GM18526 (cell line): ENCODE results near the gene FOXL1.

ENCODE experiments used
- POLR2A ChIP-seq: IDR thresholded peaks from 3 replicates; pipeline ENCODE4 v1.6.1; 2011; ENCODE audit not compliant: insufficient read length; ENCODE audit errors: extremely low read depth

Gene FOXL1

DNA sequence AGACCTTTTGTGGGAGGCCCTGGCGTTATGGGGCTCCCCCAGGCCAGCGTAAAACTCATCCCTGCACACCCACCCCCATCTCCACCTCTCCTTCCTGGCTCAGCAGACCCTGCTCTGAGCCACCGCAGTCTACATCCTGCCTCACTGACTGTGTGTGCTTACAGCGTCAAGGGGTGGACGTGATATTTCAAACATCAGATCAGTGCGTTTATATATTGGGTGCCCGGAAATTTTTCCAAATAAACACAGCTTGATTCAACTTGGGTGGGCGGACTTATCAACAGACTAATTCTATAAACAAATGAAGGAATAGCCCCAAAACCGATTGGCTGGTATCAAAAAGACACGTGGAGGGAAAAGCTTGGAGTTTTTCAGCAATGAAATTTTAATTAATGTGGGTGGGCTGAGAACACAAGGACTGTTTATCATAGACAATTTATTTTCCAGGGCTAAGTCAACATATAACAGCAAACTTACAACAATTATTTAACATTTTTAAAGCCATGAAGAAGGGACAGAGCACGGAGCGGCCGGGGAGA, at the start of gene FOXL1:
TSS of gene FOXL1 (plus strand) at position 489 of the 539 bp plus-strand sequence. CDS start 175 bp downstream, outside the sequence.
- TF ChIP-seq POLR2A = no peak

DNA sequence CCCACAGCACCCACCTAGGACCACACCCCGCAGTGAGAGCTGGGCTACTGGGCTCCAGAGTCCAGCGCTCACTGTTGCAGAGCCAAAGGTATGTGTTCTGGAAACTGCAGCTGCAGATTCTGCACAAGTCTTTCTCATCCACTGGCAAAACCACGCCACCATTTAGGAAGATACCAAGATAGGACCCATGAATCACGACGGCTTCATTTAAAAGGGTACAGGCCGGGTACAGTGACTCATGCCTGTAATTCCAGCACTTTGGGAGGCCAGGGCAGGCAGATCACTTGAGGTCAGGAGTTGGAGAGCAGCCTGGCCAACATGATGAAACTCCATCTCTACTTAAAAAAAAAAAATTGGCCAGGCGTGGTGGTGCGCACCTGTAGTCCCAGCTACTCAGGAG, 49.2 kb upstream of the FOXL1 start:
- TF ChIP-seq POLR2A = no peak

DNA sequence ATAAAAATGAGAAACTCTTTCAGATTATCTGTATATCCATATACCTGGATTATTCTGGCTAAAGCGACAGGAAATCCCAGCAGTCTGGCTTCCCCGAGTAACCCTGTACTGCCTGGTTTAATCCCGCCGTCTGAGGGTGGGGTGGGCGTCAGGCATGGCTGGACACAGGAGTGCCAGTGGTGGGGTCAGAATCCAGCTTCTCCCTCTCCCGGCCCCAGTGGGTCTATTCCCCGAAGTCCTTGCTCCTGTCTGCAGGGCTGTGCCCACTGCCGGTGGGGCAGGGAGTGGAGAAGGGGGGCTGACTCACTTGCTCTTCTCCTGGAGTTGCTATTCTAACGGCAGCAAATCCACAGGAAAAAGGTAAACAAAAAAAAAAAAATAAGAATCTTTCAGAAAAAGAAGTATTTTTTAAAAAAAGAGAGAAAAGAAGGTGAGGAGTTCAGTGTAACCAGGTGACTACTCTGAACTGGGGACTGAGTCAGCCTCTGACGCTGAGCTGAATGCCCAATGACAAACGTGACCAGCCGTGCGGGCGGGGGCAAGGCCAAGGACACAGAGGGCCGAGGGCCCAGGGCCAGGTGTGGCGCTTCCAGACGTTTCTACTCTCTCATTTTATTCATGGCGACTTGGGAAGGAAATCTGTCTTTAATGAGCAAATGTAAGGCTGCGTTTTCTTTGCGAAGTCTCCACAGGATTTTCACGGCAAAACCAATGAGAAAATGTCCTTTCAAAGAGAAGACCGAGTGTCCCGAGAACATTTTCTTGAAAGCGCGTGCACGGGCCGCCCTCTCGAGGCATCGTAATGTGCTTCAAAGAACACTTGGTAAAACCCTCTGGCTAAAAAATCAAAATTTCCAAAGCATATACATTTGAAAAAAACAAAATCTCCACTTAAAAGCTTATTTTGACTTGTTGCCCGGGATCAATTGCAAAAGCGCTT, 47.8 kb upstream of the FOXL1 start:
- no peak for TF ChIP-seq POLR2A

DNA sequence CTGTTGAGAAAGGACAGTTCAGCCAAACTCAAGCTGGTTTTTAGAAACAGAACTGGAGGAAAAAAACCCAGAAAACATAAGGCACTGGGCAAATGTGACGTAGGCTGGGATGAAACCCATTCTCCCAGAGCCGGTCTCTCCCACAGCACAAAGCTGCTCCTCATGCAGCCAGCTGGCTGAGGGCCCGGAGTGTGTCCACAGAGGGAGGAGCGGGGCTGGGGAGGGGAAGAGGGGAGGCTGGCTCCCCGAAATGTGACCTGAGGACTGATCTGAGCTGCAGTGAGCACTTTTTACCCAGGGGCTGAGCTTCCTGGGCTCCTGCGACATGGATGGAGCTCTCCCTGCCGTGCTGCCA, 47.2 kb upstream of the FOXL1 start:
- no peak for TF ChIP-seq POLR2A

DNA sequence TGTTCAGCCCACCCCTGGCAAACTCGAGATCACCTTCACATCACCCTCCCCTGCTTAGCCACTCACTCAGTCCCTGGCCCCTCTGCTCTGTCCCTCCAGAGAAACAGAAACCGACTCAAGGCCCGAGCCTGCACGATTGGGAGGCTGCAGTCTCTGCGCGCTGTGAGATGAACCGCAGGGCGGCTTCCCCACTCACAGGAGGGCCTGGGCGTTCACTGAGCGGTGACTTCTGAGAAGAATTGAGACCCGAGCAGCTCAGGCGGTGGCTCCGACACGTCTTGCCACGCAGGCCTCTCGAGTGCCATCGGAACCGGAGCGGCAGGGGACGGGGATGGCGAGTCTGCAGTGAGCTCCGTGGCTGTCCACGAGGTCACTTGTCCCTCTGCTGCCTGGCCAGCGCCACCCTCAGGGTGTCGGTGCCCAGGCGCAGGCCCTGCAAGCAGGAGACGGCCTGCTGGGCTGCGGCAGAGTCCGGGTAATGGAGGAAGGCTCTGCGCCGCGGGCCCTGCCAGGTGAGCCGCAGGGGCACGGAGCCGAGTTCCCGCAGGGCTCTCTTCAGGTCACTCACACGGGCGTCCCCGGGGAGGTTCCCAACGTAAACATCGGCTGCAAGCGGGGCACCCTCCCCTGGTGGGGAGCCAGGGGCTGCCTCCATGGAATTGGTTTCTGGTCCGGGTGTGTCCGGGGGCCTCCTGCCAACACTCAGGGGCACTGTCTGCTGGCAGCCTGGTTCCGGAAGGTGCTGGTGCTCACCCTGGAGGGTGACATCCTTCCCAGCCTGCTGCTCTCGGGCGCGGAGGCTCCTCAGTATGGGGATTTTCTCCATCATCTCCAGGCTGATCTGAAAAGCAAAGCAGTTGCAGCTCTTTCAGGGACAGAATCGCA, 46.5 kb upstream of the FOXL1 start:
- TF ChIP-seq POLR2A = no peak

DNA sequence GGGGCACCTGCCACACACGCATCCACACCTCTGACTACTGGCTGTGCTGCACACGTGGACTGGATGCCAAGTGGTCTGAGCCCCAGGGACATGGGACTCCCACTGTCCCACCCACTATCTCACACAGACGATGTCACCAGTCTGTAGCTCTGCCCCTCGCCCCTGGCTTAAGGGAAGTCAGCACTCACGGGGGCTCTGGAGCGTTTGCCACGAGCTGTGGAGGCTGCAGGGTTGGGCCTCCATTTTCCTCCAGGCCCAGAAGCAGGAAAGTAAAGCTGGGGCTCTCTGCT, 45.9 kb upstream of the FOXL1 start:
- TF ChIP-seq POLR2A = no peak

DNA sequence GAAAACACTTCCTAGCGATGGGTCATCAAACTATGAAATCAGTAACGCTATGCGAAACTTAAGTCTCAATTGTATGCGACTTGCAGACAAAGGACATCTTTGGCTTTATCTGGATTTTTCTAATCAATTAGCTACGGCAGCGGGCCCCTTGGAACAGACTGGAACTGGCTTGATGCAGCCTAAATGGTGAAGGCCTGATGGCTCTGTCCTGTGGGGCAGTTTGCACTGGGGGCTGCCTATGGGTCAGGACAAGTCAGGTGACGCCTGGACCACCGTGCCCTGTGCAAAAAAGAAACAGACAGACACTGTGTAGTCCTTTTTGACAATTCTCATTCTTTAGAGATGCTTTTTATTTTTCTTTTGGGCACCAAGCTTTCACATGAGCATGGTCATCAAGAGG, 45.3 kb upstream of the FOXL1 start:
- no peak for TF ChIP-seq POLR2A

DNA sequence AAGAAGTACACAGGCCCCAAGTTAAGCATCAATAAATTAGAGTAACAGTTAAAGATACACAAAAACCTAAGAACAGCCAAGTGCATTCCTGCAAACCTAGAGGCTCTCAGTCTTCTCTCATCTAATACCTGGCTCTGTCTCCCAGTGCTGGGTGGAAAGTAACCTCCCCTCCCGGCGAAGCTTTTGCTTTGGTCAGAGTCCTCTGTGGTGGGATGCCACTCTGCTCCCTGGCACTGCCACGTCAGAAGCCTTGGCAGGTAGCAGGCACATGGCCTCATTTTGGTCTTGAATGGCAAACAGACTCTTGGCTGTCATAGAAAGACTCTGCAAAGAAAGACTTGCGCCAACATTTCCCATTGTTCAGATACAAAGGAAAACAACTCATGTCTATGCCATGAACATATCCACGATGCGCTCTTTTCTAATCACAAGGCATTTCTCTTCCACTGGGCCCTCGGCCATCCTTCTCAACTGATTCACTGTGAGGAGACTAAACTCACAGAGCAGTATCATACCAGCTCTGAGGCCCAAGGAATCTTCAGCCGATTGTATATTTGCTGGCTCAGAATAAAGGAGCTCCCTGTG, 44.5 kb upstream of the FOXL1 start:
- no peak for TF ChIP-seq POLR2A

DNA sequence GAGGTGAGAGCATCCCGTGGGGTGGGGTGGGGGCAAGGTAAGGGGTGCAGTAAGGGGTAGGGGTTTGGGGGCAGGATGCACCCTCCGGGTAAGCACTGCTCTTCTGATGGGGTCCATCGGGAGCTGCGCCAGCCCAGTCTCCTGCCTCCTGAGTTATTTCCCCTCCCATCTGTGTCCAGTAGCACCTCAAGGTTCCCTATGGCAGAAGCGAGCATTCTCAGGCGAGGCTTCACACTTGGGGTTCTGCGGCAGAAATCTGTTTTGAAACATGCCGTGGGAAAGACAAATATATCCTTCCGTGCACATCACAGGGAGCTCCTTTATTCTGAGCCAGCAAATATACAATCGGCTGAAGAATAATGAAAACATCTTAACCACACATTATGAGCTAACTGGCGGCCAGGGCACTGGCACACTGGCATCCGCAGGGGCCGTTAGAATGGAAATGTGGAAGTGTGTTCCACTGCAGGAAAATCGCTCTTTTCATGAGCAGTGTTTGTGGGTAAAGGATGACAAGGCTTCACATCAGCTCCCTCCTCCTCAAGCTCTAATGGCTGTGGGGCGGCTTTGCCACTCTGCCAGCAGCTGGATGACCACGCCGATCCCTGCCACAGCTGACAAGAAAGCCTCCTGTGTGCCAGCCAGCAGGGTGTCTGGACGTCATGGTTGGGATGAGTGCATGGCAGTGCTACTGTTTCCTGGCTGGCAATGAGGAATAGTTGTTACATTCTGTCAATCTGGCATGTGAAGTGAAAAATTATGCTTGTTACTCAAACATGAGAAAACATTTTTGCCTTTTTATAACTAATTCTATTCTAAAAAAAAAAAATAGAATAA, 43.4 kb upstream of the FOXL1 start:
- no peak for TF ChIP-seq POLR2A

DNA sequence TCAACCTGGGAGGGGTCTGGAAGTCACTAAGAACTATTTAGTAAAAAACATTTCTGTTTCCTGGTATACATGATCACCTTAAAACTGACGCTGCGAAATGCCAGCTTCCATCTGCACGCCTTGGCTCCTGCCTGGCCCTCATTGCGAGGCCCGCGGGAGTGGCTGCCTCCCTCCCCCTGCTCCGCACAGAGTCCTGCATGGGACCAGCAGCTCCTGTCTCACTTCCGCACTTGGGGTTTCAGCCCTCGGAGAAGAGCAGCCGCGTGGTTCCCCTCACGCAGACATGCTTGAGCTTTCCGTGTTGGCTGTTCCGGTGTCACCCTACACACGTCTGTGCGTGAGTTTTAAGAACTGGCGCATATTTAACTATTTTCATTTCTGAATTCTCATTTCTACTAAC, 41.7 kb upstream of the FOXL1 start:
- no peak for TF ChIP-seq POLR2A

DNA sequence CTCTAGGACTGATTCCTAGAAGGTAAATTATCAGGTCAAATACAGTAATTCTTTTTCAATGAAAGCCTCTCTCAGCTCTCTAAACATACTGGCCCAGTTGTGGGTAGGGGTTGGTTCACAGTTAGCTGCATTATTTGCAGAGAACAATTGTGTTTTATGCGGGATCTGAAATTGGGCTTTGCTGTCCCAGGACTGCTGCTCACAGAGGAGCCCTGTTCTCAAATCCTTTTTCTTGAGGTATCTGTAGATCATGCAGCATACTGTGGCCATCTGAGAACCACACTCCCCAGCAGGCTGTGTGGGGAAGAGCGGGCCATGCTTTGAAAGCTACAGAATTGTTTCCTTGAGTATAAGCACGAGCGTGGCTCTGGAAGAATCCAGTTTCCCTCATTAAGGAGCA, 40.9 kb upstream of the FOXL1 start:
- no peak for TF ChIP-seq POLR2A

DNA sequence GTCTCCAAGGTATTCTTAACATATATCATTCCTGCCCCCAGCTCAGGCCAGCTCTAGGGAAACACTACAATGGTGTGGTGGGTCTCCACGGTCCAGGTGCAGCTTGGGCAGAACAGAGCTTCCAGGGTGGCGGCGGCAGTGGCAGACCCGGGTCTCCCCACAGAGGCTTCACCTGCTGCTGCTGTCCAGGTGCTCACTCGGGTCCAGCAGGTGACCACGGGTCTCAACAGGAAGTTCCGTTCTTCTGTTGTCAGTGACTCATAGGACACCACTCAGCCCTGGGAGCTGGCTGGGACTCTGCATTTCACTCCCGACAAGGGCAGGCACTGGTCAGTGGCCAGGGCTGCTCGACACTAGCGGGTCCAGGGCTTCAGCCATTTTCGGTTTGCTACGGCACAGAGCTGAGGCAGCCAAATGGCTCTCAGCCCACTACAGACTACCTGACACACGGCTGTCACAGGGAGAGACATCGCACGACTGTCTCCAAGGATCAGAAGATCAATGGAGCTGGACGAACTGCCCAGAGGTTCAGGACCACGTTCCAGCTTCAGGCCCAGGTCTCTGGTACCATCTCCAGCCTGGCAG, 40.1 kb upstream of the FOXL1 start:
- no peak for TF ChIP-seq POLR2A

DNA sequence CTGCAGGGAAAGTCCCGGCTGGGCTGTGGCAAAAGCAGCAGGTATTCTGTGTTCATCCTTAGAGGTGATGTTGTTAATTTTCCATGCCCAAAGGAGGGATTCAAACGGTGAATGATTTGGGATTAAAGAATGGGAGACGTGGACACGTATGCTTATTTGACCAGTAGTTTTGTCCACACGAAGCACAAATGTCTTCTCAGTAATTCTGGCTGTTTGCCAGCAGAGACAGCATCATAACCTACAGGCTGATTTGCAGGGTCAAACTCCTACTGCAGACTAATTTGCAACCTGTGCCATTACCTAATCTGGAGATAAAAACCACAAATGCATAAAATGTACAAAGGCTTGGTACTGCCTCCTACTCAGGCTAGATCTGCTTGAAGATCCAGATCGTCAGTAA, 37.5 kb upstream of the FOXL1 start:
- TF ChIP-seq POLR2A = no peak

DNA sequence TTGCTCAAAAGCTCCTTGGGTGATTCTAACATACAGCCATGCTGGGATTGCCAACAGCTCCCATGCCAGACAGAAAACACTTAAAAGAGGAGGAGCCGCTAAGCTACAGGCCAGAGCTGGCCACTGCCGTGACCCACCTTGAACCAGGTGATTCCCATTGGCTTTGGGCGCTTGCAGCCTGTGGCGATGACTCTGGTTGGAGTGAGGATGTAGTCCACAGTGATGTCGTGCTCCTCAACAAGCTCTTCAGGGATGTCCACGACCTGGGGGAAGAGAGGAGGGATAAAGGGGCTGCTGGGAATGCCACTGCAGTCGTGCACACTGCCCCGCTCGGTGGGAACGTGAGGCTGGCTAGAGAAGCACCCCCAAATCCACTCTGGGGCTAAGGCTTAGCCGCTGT, 36.8 kb upstream of the FOXL1 start:
- TF ChIP-seq POLR2A = no peak
